Measurements from ENCODE around the gene VPS37B. TPM values are rescaled to one million over a fixed set of nuclear protein-coding genes. Genes with fewer than 3 reads are reported as not detected.

Gene VPS37B
- total and polyA plus RNA-seq, 2 donors (not counting 1 experiment from before 2014, with no cell fraction given), result 10.7 to 25.6 TPM

GRCh38 chr12:122921917-122922316, 26.0 kb upstream of the VPS37B start:
- Histone ChIP-seq H3K36me3 (ENCODE audit: control insufficient read depth, insufficient read depth, low read length) (no peaks in the 10 kb centered on the region), H3K4me1 (ENCODE audit: control insufficient read depth, extremely low read depth, insufficient read depth, low read length) (peaks cover 2% of the 10 kb centered on the region), H3K4me2 (ENCODE audit: extremely low read depth, insufficient read depth, low read length) (no peak overlapping the region), H3K79me2 (ENCODE audit: control insufficient read depth, insufficient read depth, low read length) (no peaks in the 10 kb centered on the region), H3K9ac (ENCODE audit: insufficient read depth, low read length) (no peak overlapping the region), H3K27ac (ENCODE audit: insufficient read depth, low read length) (no peak overlapping the region), H3K4me3 (replicated peaks in 1 of 4; ENCODE audit: control extremely low read depth in 1 of 4, insufficient read depth in 1 of 4, low read depth in 3 of 4, low read length in 4 of 4) (no peak overlapping the region), H3K27me3 (ENCODE audit: control insufficient read depth, insufficient read depth, low read length) (no peaks in the 10 kb centered on the region), H3K9me3 (ENCODE audit: control insufficient read depth, insufficient read depth, low read depth, low read length) (no peaks in the 10 kb centered on the region), H4K20me1 (ENCODE audit: control insufficient read depth, extremely low read depth, insufficient read depth, low read length) (no peaks in the 10 kb centered on the region), H2AFZ (ENCODE audit: low read length) (no peak overlapping the region)
- no peak for TF ChIP-seq EZH2 (IDR thresholded peaks at IDR 0.05; ENCODE audit: low read length, missing control alignments)
- TF ChIP-seq, protein P1, sequence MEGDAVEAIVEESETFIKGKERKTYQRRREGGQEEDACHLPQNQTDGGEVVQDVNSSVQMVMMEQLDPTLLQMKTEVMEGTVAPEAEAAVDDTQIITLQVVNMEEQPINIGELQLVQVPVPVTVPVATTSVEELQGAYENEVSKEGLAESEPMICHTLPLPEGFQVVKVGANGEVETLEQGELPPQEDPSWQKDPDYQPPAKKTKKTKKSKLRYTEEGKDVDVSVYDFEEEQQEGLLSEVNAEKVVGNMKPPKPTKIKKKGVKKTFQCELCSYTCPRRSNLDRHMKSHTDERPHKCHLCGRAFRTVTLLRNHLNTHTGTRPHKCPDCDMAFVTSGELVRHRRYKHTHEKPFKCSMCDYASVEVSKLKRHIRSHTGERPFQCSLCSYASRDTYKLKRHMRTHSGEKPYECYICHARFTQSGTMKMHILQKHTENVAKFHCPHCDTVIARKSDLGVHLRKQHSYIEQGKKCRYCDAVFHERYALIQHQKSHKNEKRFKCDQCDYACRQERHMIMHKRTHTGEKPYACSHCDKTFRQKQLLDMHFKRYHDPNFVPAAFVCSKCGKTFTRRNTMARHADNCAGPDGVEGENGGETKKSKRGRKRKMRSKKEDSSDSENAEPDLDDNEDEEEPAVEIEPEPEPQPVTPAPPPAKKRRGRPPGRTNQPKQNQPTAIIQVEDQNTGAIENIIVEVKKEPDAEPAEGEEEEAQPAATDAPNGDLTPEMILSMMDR (conservative IDR thresholded peaks at IDR 0.05 in 1 of 2, IDR thresholded peaks at IDR 0.05 in 1 of 2; ENCODE audit: low read depth in 1 of 2, low read length in 2 of 2), result no peak
- peak in 1 of 2 donors; percentile 32 for DNase-seq (ENCODE audit: low read depth in 2 of 2)

DNA sequence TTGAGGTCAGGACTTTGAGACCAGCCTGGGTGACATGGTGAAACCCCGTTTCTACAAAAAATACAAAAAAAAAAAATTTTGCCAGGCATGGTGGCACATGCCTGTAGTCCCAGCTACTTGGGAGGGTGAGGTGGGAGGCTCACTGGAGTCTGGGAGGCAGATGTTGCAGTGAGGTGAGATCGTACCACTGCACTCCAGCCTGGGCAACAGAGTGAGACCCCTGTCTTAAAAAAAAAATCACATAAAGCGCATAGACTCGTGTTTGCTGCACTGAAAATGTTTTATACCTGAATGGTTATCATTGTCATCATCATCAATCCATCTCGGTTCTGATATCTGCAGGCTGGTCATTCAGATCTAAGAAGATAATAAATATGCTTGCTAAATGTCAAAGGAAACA, 24.8 kb upstream of the VPS37B start:
- Histone ChIP-seq H3K9me3 (ENCODE audit: control insufficient read depth, insufficient read depth, low read depth, low read length) (no peaks in the 10 kb centered on the region), H3K9ac (ENCODE audit: insufficient read depth, low read length) (no peak overlapping the region), H3K27ac (ENCODE audit: insufficient read depth, low read length) (no peak overlapping the region), H3K36me3 (ENCODE audit: control insufficient read depth, insufficient read depth, low read length) (no peaks in the 10 kb centered on the region), H3K4me3 (replicated peaks in 1 of 4; ENCODE audit: control extremely low read depth in 1 of 4, insufficient read depth in 1 of 4, low read depth in 3 of 4, low read length in 4 of 4) (no peak overlapping the region), H3K79me2 (ENCODE audit: control insufficient read depth, insufficient read depth, low read length) (no peaks in the 10 kb centered on the region), H4K20me1 (ENCODE audit: control insufficient read depth, extremely low read depth, insufficient read depth, low read length) (no peaks in the 10 kb centered on the region), H3K4me2 (ENCODE audit: extremely low read depth, insufficient read depth, low read length) (no peak overlapping the region), H2AFZ (ENCODE audit: low read length) (no peak overlapping the region), H3K27me3 (ENCODE audit: control insufficient read depth, insufficient read depth, low read length) (no peaks in the 10 kb centered on the region), H3K4me1 (ENCODE audit: control insufficient read depth, extremely low read depth, insufficient read depth, low read length) (peaks cover 5% of the 10 kb centered on the region)
- TF ChIP-seq, protein P1 (conservative IDR thresholded peaks at IDR 0.05 in 1 of 2, IDR thresholded peaks at IDR 0.05 in 1 of 2; ENCODE audit: low read depth in 1 of 2, low read length in 2 of 2), result no peak
- no peak for TF ChIP-seq EZH2 (IDR thresholded peaks at IDR 0.05; ENCODE audit: low read length, missing control alignments)
- DNase-seq (ENCODE audit: low read depth in 2 of 2), result no peak

GRCh38 chr12:122918827-122919226, 22.9 kb upstream of the VPS37B start:
- H3K27ac ChIP-seq (ENCODE audit: insufficient read depth, low read length), result no peak overlapping the region
- no peaks in the 10 kb centered on the region for H3K9me3 ChIP-seq (ENCODE audit: control insufficient read depth, insufficient read depth, low read depth, low read length)
- no peaks in the 10 kb centered on the region for H3K36me3 ChIP-seq (ENCODE audit: control insufficient read depth, insufficient read depth, low read length)
- H3K4me2 ChIP-seq (ENCODE audit: extremely low read depth, insufficient read depth, low read length), result no peak overlapping the region
- peaks cover 5% of the 10 kb centered on the region for H3K4me1 ChIP-seq (ENCODE audit: control insufficient read depth, extremely low read depth, insufficient read depth, low read length)
- H3K27me3 ChIP-seq (ENCODE audit: control insufficient read depth, insufficient read depth, low read length), result no peaks in the 10 kb centered on the region
- peak in 1 of 2 donors; percentile 27 for DNase-seq (ENCODE audit: low read depth in 2 of 2)
- H3K4me3 ChIP-seq (replicated peaks in 1 of 4; ENCODE audit: control extremely low read depth in 1 of 4, insufficient read depth in 1 of 4, low read depth in 3 of 4, low read length in 4 of 4), result no peak overlapping the region
- TF ChIP-seq EZH2 (IDR thresholded peaks at IDR 0.05; ENCODE audit: low read length, missing control alignments), result no peak
- TF ChIP-seq, protein P1 (conservative IDR thresholded peaks at IDR 0.05 in 1 of 2, IDR thresholded peaks at IDR 0.05 in 1 of 2; ENCODE audit: low read depth in 1 of 2, low read length in 2 of 2), result no peak
- no peaks in the 10 kb centered on the region for H3K79me2 ChIP-seq (ENCODE audit: control insufficient read depth, insufficient read depth, low read length)
- H3K9ac ChIP-seq (ENCODE audit: insufficient read depth, low read length), result no peak overlapping the region
- no peak overlapping the region for H2AFZ ChIP-seq (ENCODE audit: low read length)
- no peaks in the 10 kb centered on the region for H4K20me1 ChIP-seq (ENCODE audit: control insufficient read depth, extremely low read depth, insufficient read depth, low read length)
